Loucy (cell line): Measurements from ENCODE around the gene STK33.

Source experiments
- EZH2phosphoT487 ChIP-seq: fragments of 200-600 bp; IDR thresholded peaks from 2 replicates; pipeline ENCODE4 v1.6.1; 2018; ENCODE audit warnings: antibody characterized with exemption, mild to moderate bottlenecking, moderate library complexity, borderline replicate concordance
- TF ChIP-seq, protein P1 (sequence below): fragments of 200-600 bp; sonication (generic); conservative IDR thresholded peaks from 2 replicates; pipeline ENCODE4 v1.5.1; 2014; ENCODE audit warnings: mild to moderate bottlenecking, antibody characterized with exemption, low read length

DNA sequence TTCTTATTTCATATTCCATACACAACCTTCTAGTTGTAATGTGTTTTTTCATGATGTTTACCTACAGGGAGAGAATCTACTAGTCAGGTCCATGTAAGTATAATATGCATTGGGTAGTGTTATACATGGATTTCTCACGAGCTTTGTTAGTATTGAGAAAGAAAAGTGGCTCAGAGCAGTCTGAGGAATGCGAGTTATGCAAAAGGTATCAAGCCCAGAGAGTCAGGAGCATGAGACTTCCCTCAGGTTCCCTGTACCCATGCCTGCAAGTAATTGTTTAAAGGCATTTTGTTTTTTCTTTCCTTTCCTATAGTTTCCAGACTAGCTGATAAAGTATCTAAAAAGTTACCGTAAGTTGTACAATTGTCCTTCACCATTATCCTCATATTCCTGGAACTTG lies 66.1 kb downstream of the STK33 start:
- TF ChIP-seq, protein P1, sequence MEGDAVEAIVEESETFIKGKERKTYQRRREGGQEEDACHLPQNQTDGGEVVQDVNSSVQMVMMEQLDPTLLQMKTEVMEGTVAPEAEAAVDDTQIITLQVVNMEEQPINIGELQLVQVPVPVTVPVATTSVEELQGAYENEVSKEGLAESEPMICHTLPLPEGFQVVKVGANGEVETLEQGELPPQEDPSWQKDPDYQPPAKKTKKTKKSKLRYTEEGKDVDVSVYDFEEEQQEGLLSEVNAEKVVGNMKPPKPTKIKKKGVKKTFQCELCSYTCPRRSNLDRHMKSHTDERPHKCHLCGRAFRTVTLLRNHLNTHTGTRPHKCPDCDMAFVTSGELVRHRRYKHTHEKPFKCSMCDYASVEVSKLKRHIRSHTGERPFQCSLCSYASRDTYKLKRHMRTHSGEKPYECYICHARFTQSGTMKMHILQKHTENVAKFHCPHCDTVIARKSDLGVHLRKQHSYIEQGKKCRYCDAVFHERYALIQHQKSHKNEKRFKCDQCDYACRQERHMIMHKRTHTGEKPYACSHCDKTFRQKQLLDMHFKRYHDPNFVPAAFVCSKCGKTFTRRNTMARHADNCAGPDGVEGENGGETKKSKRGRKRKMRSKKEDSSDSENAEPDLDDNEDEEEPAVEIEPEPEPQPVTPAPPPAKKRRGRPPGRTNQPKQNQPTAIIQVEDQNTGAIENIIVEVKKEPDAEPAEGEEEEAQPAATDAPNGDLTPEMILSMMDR, result no peak
- TF ChIP-seq EZH2phosphoT487, result no peak
